WTC11 (cell line): ENCODE measurements around the gene DSC3.

Experiments
- ARID4B ChIP-seq: sonication (generic); formaldehyde crosslinking; IDR thresholded peaks from 2 replicates; pipeline ENCODE4 v1.8.0; 2023; ENCODE audit warnings: missing genetic modification reagents, mild to moderate bottlenecking, borderline replicate concordance
- CTCF ChIP-seq: fragments of 200-600 bp; IDR thresholded peaks from 2 replicates; pipeline ENCODE4 v1.8.0; 2022; ENCODE audit warnings: antibody characterized with exemption
- E2F1 ChIP-seq: sonication (generic); formaldehyde crosslinking; IDR thresholded peaks from 2 replicates; pipeline ENCODE4 v1.8.0; 2022; ENCODE audit warnings: mild to moderate bottlenecking, missing genetic modification reagents
- FOXJ3 ChIP-seq: sonication (generic); formaldehyde crosslinking; IDR thresholded peaks from 2 replicates; pipeline ENCODE4 v1.9.0; 2021; ENCODE audit warnings: missing genetic modification reagents, mild to moderate bottlenecking, borderline replicate concordance
- ZNF232 ChIP-seq: sonication (generic); formaldehyde crosslinking; IDR thresholded peaks from 2 replicates; pipeline ENCODE4 v1.8.0; 2022; ENCODE audit warnings: mild to moderate bottlenecking, missing genetic modification reagents
- ZNF512 ChIP-seq: sonication (generic); formaldehyde crosslinking; IDR thresholded peaks from 2 replicates; pipeline ENCODE4 v1.8.1; 2022; ENCODE audit warnings: missing genetic modification reagents, borderline replicate concordance

DNA sequence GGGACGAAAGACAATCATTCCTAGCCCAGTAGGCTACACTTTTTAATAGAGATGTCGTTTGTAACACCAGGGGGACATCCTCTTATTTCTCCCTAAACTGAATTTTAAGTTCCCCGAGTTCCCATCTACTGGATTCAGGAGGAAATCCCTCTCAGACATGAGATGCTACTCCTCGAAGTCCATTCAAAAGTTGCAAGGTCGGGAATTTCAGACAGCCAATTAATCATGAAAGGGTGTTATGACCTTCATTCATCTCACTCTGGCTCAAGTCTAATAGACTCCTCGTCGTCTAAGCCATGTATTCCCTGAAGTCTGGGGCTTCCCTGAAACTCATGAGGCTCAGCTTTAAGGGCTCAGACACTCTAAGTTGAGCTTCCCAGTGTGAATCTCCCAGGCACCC, 1.2 kb upstream of the DSC3 start:
- no peak for TF ChIP-seq ZNF512 (CRISPR knock-in tag)
- no peak for TF ChIP-seq CTCF
- TF ChIP-seq FOXJ3 (CRISPR knock-in tag) = no peak
- TF ChIP-seq ARID4B (CRISPR knock-in tag) = no peak
- no peak for TF ChIP-seq E2F1 (CRISPR knock-in tag)
- no peak for TF ChIP-seq ZNF232 (CRISPR knock-in tag)
